ENCODE measurements around the gene JPH3.

The JPH3 gene

GRCh38 chr16:87601401-87601981, 817 bp upstream of the JPH3 start:
- no peak for TF ChIP-seq CTCF (conservative IDR thresholded peaks at IDR 0.05; ENCODE audit: low read depth, low read length)
- H3K4me3 ChIP-seq (ENCODE audit: low read length): no peak overlapping the region

GRCh38 chr16:87602821-87603683, 744 bp downstream of the JPH3 start:
- no peak overlapping the region for H3K4me3 ChIP-seq (ENCODE audit: low read length)
- TF ChIP-seq CTCF (conservative IDR thresholded peaks at IDR 0.05; ENCODE audit: low read depth, low read length): no peak
- no peak for DNase-seq (ENCODE audit: low read depth)

More at GRCh38 chr16:87601401-87601981, 817 bp upstream of the JPH3 start:
- DNase-seq (ENCODE audit: low read depth): no peak

- no peak overlapping the region for H3K4me3 ChIP-seq (ENCODE audit: low read length)
- no peak for TF ChIP-seq CTCF (conservative IDR thresholded peaks at IDR 0.05; ENCODE audit: low read depth, low read length)
- DNase-seq (ENCODE audit: low read depth): no peak
Measured at GRCh38 chr16:87603684-87604633, 1.7 kb downstream of the JPH3 start.

GRCh38 chr16:87604634-87605111, 2.4 kb downstream of the JPH3 start:
- no peak for TF ChIP-seq CTCF (conservative IDR thresholded peaks at IDR 0.05; ENCODE audit: low read depth, low read length)
- no peak overlapping the region for H3K4me3 ChIP-seq (ENCODE audit: low read length)
- no peak for DNase-seq (ENCODE audit: low read depth)

GRCh38 chr16:87607223-87607622, 4.9 kb downstream of the JPH3 start:
- DNase-seq (ENCODE audit: low read depth): no peak
- no peak overlapping the region for H3K4me3 ChIP-seq (ENCODE audit: low read length)
- no peak for TF ChIP-seq CTCF (conservative IDR thresholded peaks at IDR 0.05; ENCODE audit: low read depth, low read length)

GRCh38 chr16:87607871-87608270, 5.6 kb downstream of the JPH3 start:
- H3K4me3 ChIP-seq (ENCODE audit: low read length): no peak overlapping the region
- TF ChIP-seq CTCF (conservative IDR thresholded peaks at IDR 0.05; ENCODE audit: low read depth, low read length): no peak
- no peak for DNase-seq (ENCODE audit: low read depth)
